Gastrocnemius medialis (tissue), 4 donors: ENCODE data around the gene WLS.

Experiments used
- CTCF ChIP-seq, 5 experiments: fragments of 450-650 bp in 3 of 5; fragments of 200-600 bp in 2 of 5; sonication (generic) in 2 of 5; IDR thresholded peaks in 4 of 5; conservative IDR thresholded peaks in 1 of 5; 1 replicate in 4 of 5; 2 replicates in 1 of 5; pipeline ENCODE4 v1.5.1; 2016 to 2019; ENCODE audit warnings: antibody characterized with exemption in 5 of 5, mild to moderate bottlenecking in 3 of 5, moderate library complexity in 3 of 5
- POLR2A ChIP-seq, 2 donors: fragments of 450-650 bp; IDR thresholded peaks; one replicate each; pipeline ENCODE4 v1.6.1; 2017; ENCODE audit warnings: antibody characterized with exemption in 2 of 2, mild to moderate bottlenecking in 2 of 2, moderate library complexity in 2 of 2

GRCh38 chr1:68131261-68131660 lies 101.1 kb downstream of the WLS start:
- no peak for TF ChIP-seq POLR2A (IDR thresholded peaks at IDR 0.05)
- TF ChIP-seq CTCF (IDR thresholded peaks at IDR 0.05 in 4 of 5, conservative IDR thresholded peaks at IDR 0.05 in 1 of 5) = no peak
